ENCODE measurements around the gene KIF3A.

KIF3A gene

DNA sequence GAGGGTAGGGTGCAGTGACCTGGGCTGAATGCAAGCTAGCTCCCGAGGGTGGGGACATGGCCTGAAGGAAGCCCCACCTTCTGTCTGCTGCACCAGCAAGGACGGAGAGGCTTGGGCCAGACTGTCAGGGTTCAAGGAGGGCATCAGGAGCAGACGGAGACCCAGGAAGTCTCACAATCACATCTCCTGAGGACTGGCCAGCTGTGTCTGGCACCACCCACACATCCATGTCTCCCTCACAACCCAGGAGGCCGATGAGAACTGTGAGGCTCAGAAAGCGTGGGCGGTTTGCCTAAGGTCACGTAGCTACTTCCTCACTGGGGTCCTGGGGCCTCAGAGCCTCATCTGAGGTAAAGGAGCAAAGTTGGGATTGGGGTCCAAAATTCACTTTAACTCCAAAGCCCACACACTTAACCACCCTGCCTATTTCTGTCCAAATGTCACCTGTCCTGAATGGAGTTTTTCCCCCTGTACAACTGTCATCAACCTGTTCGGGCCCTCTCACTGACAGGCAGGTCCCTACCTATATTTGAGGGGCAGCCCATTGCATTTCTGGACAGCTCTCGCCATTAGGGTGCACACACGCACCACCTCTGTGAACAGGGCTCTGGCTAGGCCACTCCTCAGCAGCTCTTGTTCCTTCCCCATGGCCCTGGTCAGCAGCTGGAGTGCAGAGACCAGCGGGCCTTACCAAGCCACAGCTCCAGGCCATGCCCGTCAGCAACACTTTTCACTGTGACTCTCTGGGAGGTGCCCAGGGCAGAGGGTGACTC is 75.9 kb downstream of the KIF3A start:
- DNase-seq = no peak

DNA sequence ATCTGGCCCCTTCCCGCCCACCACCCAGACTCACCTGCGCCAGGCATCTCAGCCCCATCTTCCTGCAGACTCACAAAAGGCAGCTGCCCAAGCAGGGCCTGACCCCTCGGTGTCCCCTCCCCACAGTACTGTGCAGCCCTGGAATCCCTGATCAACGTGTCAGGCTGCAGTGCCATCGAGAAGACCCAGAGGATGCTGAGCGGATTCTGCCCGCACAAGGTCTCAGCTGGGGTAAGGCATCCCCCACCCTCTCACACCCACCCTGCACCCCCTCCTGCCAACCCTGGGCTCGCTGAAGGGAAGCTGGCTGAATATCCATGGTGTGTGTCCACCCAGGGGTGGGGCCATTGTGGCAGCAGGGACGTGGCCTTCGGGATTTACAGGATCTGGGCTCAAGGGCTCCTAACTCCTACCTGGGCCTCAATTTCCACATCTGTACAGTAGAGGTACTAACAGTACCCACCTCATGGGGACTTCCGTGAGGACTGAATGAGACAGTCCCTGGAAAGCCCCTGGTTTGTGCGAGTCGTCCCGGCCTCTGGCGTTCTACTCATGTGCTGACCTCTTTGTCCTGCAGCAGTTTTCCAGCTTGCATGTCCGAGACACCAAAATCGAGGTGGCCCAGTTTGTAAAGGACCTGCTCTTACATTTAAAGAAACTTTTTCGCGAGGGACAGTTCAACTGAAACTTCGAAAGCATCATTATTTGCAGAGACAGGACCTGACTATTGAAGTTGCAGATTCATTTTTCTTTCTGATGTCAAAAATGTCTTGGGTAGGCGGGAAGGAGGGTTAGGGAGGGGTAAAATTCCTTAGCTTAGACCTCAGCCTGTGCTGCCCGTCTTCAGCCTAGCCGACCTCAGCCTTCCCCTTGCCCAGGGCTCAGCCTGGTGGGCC is 77.5 kb downstream of the KIF3A start:
- no peak for DNase-seq

- DNase-seq = peak; percentile 33
Observed at GRCh38 chr5:132658381-132659302, 78.7 kb downstream of the KIF3A start.

DNA sequence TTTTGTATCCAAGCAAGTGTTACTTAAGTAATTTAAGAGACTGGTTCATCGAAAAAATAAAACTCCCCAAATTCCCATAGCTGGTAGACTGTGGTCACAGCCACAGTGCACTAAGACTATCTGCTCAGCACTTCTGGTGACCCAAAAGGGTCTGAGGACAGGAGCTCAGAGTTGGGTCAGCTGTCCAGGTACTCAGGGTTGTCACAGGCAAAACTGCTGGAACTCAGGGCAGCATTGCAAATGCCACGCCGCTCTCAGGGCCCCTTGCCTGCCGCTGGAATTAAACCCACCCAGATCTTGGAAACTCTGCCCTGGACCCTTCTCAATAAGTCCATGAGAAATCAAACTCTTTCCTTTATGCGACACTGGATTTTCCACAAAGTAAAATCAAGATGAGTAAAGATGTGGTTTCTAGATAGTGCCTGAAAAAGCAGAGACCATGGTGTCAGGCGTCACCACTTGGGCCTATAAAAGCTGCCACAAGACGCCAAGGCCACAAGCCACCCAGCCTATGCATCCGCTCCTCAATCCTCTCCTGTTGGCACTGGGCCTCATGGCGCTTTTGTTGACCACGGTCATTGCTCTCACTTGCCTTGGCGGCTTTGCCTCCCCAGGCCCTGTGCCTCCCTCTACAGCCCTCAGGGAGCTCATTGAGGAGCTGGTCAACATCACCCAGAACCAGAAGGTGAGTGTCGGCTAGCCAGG is 79.5 kb downstream of the KIF3A start, which contains the start of gene IL13:
IL13 (plus strand) TSS at position 498 of the 705 bp plus-strand sequence; CDS start at position 512, 14 bp downstream.
- no peak for DNase-seq

- DNase-seq = no peak
Observed at GRCh38 chr5:132656774-132657355, 80.5 kb downstream of the KIF3A start.

DNA sequence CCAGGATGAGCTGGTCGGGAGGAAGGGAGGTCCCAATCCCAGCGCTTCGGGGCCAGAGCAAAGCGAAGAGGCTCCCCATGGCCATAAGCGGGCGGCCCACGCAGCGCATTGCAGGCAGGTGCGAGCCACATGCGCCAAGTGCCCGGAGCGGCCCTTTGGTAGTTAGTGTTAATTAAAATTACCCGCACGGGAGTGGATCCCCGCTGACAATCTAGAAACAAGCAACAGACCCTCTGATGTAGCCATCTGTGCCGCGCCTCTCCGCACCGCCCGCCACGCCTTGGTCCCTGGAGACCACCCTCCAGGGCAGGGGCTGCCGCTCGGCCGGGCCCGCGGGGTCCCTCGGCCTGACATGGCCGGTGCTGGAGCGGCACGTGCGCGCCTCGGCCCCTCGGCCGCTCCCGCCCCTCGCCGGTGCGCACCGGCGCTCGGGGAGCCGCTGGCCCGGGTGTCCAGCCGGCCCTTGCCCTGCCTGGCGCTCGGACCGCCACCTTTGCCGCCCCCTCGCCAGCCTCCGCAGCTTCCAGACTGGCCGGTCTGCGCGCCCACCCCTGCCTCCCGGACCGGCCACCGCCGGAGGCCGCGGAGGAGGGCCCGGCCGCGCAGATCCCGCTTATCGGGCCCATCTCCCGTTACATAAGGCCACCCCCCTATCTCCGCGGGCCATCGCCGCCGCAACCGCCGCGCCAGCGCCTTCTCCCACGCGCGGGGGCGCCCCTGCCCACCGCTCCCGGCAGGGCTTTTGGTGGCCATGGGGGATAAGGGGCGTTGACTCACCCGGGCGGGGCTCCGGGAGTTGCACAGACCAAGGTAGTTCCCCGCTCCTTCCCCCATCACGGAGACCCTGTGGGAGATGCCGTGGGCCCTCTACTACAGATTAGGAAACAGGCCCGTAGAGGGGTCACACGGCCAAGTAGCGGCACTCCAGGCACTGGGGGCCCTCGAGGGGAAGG is 81.2 kb downstream of the KIF3A start:
- DNase-seq = peak; percentile 54

DNA sequence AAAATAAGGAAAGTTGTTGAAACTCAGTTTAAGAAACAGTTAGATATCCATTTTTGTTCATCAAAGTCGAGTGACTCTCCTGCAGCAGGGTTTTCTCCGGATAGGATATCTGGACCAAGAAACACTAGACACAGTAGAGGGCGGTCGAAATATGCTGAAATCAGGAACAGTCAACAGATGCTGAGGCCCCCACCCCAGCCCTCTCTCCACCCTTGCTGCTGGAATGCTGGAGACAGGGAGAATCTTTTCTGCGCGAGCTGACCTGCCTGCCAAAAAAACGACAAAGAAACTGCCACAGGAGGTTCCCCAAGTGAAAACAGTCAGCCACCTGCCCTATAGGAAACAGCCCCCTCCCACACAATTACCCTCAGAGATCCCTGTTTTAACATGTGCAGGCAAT is 83.6 kb downstream of the KIF3A start:
- no peak for DNase-seq

GRCh38 chr5:132651838-132652469 is 85.4 kb downstream of the KIF3A start:
- peak; percentile 84 for DNase-seq

GRCh38 chr5:132648355-132648754 is 89.0 kb downstream of the KIF3A start:
- DNase-seq = no peak

GRCh38 chr5:132647473-132647872 is 89.9 kb downstream of the KIF3A start:
- no peak for DNase-seq

GRCh38 chr5:132646583-132647266 is 90.6 kb downstream of the KIF3A start:
- no peak for DNase-seq

DNA sequence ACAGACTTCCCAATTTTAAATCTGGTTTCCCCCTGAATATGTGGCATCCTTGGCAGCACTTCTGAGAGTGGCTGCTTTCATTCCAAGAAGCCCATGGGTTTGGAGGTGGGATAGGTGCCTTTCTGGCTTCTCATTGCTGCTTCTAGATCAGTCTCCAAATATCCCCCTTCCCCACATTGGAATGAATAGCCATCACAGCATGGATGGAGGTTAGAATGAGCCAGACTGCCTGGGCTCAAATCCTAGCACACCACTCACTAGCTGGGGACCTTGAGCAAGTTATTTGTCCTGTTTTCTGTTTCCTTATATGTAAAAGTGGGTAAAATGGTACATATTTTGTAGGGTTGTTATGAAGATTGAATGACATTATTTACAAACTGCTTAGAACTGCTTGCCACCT is 93.2 kb downstream of the KIF3A start:
- DNase-seq = no peak

All from DMS53 (cell line).